ENCODE measurements around the gene CD82. TPM values are rescaled to one million over a fixed set of nuclear protein-coding genes. Genes with fewer than 3 reads are reported as not detected.

CD82 gene
- total RNA-seq: 144 TPM
- long read RNA-seq, transcript CD82-201 (10 exons, 2,289 nt): major isoform, 205 of 243 reads
- long read RNA-seq, partial matches to known transcripts: 23 of 243 reads
- long read RNA-seq, other reads (novel, unspliced or antisense): 15 of 243 reads

- Histone ChIP-seq H3K9me3 (no peaks in the 10 kb centered on the region), H3K27me3 (no peaks in the 10 kb centered on the region), H3K4me3 (peak within 1 kb of the TSS; percentile 66), H3K27ac (peak within 1 kb of the TSS; percentile 97), H3K36me3 (no peaks in the 10 kb centered on the region), H3K4me1 (peaks cover 58% of the 10 kb centered on the region)
- intact Hi-C loops (cut with DNase I): no loop called here
- DNase-seq: peak; percentile 100
- peak; percentile 95 for ATAC-seq
- TF ChIP-seq CTCF (IDR thresholded peaks at IDR 0.05): peak; percentile 48
Measured at GRCh38 chr11:44565211-44565952, at the start of gene CD82. Gene CD82 (plus strand): TSS chr11:44565663. CDS start chr11:44594663, 29,000 bp downstream.

- H3K27me3 ChIP-seq: no peaks in the 10 kb centered on the region
- no peak overlapping the region for H3K4me3 ChIP-seq
- H3K27ac ChIP-seq: no peak overlapping the region
- no peaks in the 10 kb centered on the region for H3K9me3 ChIP-seq
- DNase-seq: no peak
- ATAC-seq: no peak
- H3K36me3 ChIP-seq: no peaks in the 10 kb centered on the region
- intact Hi-C loops (cut with DNase I): no loop called here
- TF ChIP-seq CTCF (IDR thresholded peaks at IDR 0.05): no peak
- peaks cover 5% of the 10 kb centered on the region for H3K4me1 ChIP-seq
Measured at GRCh38 chr11:44516688-44517507, 48.6 kb upstream of the CD82 start.

- intact Hi-C loops (cut with DNase I): no loop called here
Measured at GRCh38 chr11:44517541-44517940, 47.9 kb upstream of the CD82 start.

GRCh38 chr11:44518968-44519550, 46.4 kb upstream of the CD82 start:
- H3K27ac ChIP-seq: no peak overlapping the region
- H3K4me3 ChIP-seq: no peak overlapping the region
- DNase-seq: no peak
- H3K4me1 ChIP-seq: peaks cover 5% of the 10 kb centered on the region
- no peaks in the 10 kb centered on the region for H3K27me3 ChIP-seq
- ATAC-seq: no peak
- TF ChIP-seq CTCF (IDR thresholded peaks at IDR 0.05): no peak
- no peaks in the 10 kb centered on the region for H3K9me3 ChIP-seq
- no peaks in the 10 kb centered on the region for H3K36me3 ChIP-seq
- intact Hi-C loops (cut with DNase I): no loop called here

More at GRCh38 chr11:44517541-44517940, 47.9 kb upstream of the CD82 start:
- Histone ChIP-seq H3K27ac (no peak overlapping the region), H3K27me3 (no peaks in the 10 kb centered on the region), H3K36me3 (no peaks in the 10 kb centered on the region), H3K4me1 (peaks cover 5% of the 10 kb centered on the region), H3K4me3 (no peak overlapping the region), H3K9me3 (no peaks in the 10 kb centered on the region)
- TF ChIP-seq CTCF (IDR thresholded peaks at IDR 0.05): no peak
- ATAC-seq: no peak
- DNase-seq: no peak

- ATAC-seq: peak; percentile 51
Measured at GRCh38 chr11:44519989-44520737, 45.3 kb upstream of the CD82 start.

More at GRCh38 chr11:44519989-44520737, 45.3 kb upstream of the CD82 start:
- H3K4me1 ChIP-seq: peaks cover 5% of the 10 kb centered on the region
- DNase-seq: no peak
- no peak for TF ChIP-seq CTCF (IDR thresholded peaks at IDR 0.05)
- no peaks in the 10 kb centered on the region for H3K9me3 ChIP-seq
- no peak overlapping the region for H3K4me3 ChIP-seq
- no peaks in the 10 kb centered on the region for H3K36me3 ChIP-seq
- intact Hi-C loops (cut with DNase I): no loop called here
- peak overlapping the region; percentile 24 for H3K27ac ChIP-seq
- no peaks in the 10 kb centered on the region for H3K27me3 ChIP-seq

Data from upper lobe of right lung (tissue), 1 donor.